GM12878 (cell line): ENCODE measurements around the gene MGA. TPM values are rescaled to one million over a fixed set of nuclear protein-coding genes. Genes with fewer than 3 reads are reported as not detected.

Source experiments
- ATAC-seq: fragments of 200-7000 bp; cut with Tn5 transposase; 3 replicates; pipeline ENCODE4 v1.9.1; 2020; ENCODE audit warnings: mild to moderate bottlenecking, moderate library complexity
- BruUV-seq: library from RNA; stranded (reverse); fragments of 400-500 nt; replicated peaks from 2 replicates; lab custom pipeline; 2021; lab: Mats Ljungman, UMichigan
- CTCF ChIA-PET: fragments of 300-600 bp; sonication (Branson Sonifier 250); formaldehyde crosslinking; extraction: SDS; loops from one replicate; lab custom pipeline; 2021; ENCODE audit warnings: inconsistent platforms; lab: Yijun Ruan, JAX
- POLR2A ChIA-PET: fragments of 350-600 bp; formaldehyde crosslinking; extraction: SDS; loops from one replicate; lab custom pipeline; 2021; ENCODE audit warnings: inconsistent platforms; lab: Charles Lee
- RAD21 ChIA-PET: fragments of 300-600 bp; sonication (Branson Sonifier 250); formaldehyde crosslinking; loops from one replicate; lab custom pipeline; 2023; ENCODE audit warnings: antibody characterized with exemption; ENCODE audit not compliant: unreplicated experiment; lab: Charles Lee
- SMC1A ChIA-PET: fragments of 300-600 bp; sonication (Branson Sonifier 250); formaldehyde crosslinking; loops from one replicate; lab custom pipeline; 2023; ENCODE audit not compliant: unreplicated experiment, uncharacterized antibody; lab: Charles Lee
- DNase-seq: peaks from one replicate; pipeline ENCODE4 v3.0.0-alpha.2; 2011; ENCODE audit warnings: low read depth, low spot score
- FAIRE-seq: peaks from 3 replicates; lab custom pipeline; 2011; peaks lifted over from hg19 to GRCh38; lab: Jason Lieb, UNC
- H2AFZ ChIP-seq: 2 replicates; pipeline ENCODE4 v1.6.0; 2011; ENCODE audit warnings: low read depth, low read length, control low read depth; ENCODE audit not compliant: control insufficient read depth
- H3K27ac ChIP-seq: 2 replicates; pipeline ENCODE4 v1.5.1; 2011; ENCODE audit warnings: control low read depth; ENCODE audit not compliant: control insufficient read depth, insufficient read depth
- H3K27me3 ChIP-seq, 2 experiments: replicated peaks in 1 of 2; 2 replicates each; pipeline versions ENCODE4 v1.6.0 to v1.6.1; 2011; ENCODE audit warnings: low read length in 1 of 2; ENCODE audit not compliant: control insufficient read depth in 2 of 2, insufficient read depth in 2 of 2
- H3K36me3 ChIP-seq, 2 experiments: 2 replicates each; pipeline ENCODE4 v1.5.1; 2011; ENCODE audit warnings: low read length in 1 of 2; ENCODE audit not compliant: control insufficient read depth in 2 of 2, insufficient read depth in 2 of 2
- H3K4me1 ChIP-seq: 2 replicates; pipeline ENCODE4 v1.6.1; 2011; ENCODE audit warnings: mild to moderate bottlenecking, low read length, moderate library complexity, mixed read lengths; ENCODE audit not compliant: control insufficient read depth, insufficient read depth
- H3K4me2 ChIP-seq: 2 replicates; pipeline ENCODE4 v1.6.0; 2011; ENCODE audit warnings: control low read depth; ENCODE audit not compliant: control insufficient read depth, insufficient read depth
- H3K4me3 ChIP-seq: fragments of 200-600 bp; sonication (generic); 2 replicates; pipeline ENCODE4 v1.5.1; 2016
- H3K79me2 ChIP-seq: 2 replicates; pipeline ENCODE4 v1.6.0; 2011; ENCODE audit warnings: low read length; ENCODE audit not compliant: control insufficient read depth, insufficient read depth
- H3K9ac ChIP-seq: 2 replicates; pipeline ENCODE4 v1.8.0; 2011; ENCODE audit warnings: low read length, control low read depth, mixed read lengths; ENCODE audit not compliant: control insufficient read depth, insufficient read depth
- H3K9me3 ChIP-seq: replicated peaks from 3 replicates; pipeline ENCODE4 v1.5.1; 2011; ENCODE audit warnings: mild to moderate bottlenecking, low read length; ENCODE audit not compliant: control insufficient read depth, insufficient read depth
- H4K20me1 ChIP-seq: 2 replicates; pipeline ENCODE4 v1.6.0; 2011; ENCODE audit not compliant: control insufficient read depth, insufficient read depth
- BCL3 ChIP-seq: IDR thresholded peaks from 2 replicates; pipeline ENCODE4 v1.6.1; 2011; ENCODE audit warnings: borderline replicate concordance, low read depth, mild to moderate bottlenecking, moderate library complexity, low read length; ENCODE audit not compliant: insufficient read depth, poor library complexity, severe bottlenecking
- CBX5 ChIP-seq: sonication (generic); IDR thresholded peaks from 2 replicates; pipeline ENCODE4 v1.6.1; 2016; ENCODE audit warnings: low read depth, moderate library complexity, mild to moderate bottlenecking, inconsistent platforms
- CHD1 ChIP-seq: IDR thresholded peaks from 2 replicates; pipeline ENCODE4 v1.6.1; 2012; ENCODE audit warnings: low read depth, low read length, improper control_type of control experiment
- EED ChIP-seq: sonication (generic); IDR thresholded peaks from 2 replicates; pipeline ENCODE4 v1.6.1; 2016; ENCODE audit warnings: antibody characterized with exemption, low read depth
- EGR1 ChIP-seq, 2 experiments: IDR thresholded peaks; 1 replicate in 1 of 2; 2 replicates in 1 of 2; pipeline ENCODE4 v1.6.1; 2011 to 2012; ENCODE audit warnings: low read depth in 2 of 2, low read length in 2 of 2, borderline replicate concordance in 1 of 2, mild to moderate bottlenecking in 1 of 2, moderate library complexity in 1 of 2
- ELK1 ChIP-seq: IDR thresholded peaks from 2 replicates; pipeline ENCODE4 v1.6.1; 2012; ENCODE audit warnings: low read depth, low read length, improper control_type of control experiment
- ETV6 ChIP-seq, 2 experiments: fragments of 450-650 bp in 1 of 2; IDR thresholded peaks in 1 of 2; conservative IDR thresholded peaks in 1 of 2; 2 replicates each; pipeline ENCODE4 v1.6.1; 2014; ENCODE audit warnings: antibody characterized with exemption in 1 of 2, borderline replicate concordance in 1 of 2, low read depth in 1 of 2, mild to moderate bottlenecking in 1 of 2, moderate library complexity in 1 of 2
- EZH2 ChIP-seq: IDR thresholded peaks from 2 replicates; pipeline ENCODE4 v1.6.1; 2012; ENCODE audit warnings: low read depth, mild to moderate bottlenecking, control low read depth, inconsistent platforms, low read length, borderline replicate concordance; ENCODE audit not compliant: control insufficient read depth
- FOS ChIP-seq: IDR thresholded peaks from 3 replicates; pipeline ENCODE4 v1.6.1; 2011; ENCODE audit warnings: borderline replicate concordance; ENCODE audit not compliant: insufficient read length; ENCODE audit errors: extremely low read depth
- IKZF1 ChIP-seq: fragments of 450-650 bp; conservative IDR thresholded peaks from 2 replicates; pipeline ENCODE4 v1.6.1; 2017; ENCODE audit warnings: antibody characterized with exemption, mild to moderate bottlenecking
- JUNB ChIP-seq: IDR thresholded peaks from 2 replicates; pipeline ENCODE4 v1.6.1; 2016; ENCODE audit warnings: antibody characterized with exemption, mild to moderate bottlenecking
- POU2F2 ChIP-seq: IDR thresholded peaks from 3 replicates; pipeline ENCODE4 v1.6.1; 2011; ENCODE audit warnings: low read depth, mild to moderate bottlenecking, low read length, borderline replicate concordance
- WGBS: methylation state at CpG from one replicate; pipeline ENCODE4 v1.1.6; 2016; ENCODE audit warnings: low lambda C conversion rate; ENCODE audit not compliant: insufficient replicate concordance, insufficient coverage; ENCODE audit errors: missing lambda C conversion rate; 5-methylcytosine and 5-hydroxymethylcytosine counted together
- in situ Hi-C: fragments of 300-500 bp; cut with MboI; formaldehyde crosslinking; loops from 9 replicates; pipeline ENCODE4 v1.14.3; 2018; ENCODE audit warnings: mixed read lengths
- intact Hi-C: fragments of 100-400 bp; cut with micrococcal nuclease; formaldehyde crosslinking; loops from one replicate; pipeline ENCODE4 v1.14.2; 2022; ENCODE audit not compliant: unreplicated experiment
- polyA plus RNA-seq, 11 experiments: library from polyadenylated mRNA; depleted of rRNA in 4 of 11; unstranded in 6 of 11; stranded (reverse) in 5 of 11; fragments of >200 nt; fragmentation: Nextera tagmentation in 4 of 11; fragmentation: Illumina TruSeq in 1 of 11; extraction: Ambion mirVana in 4 of 11; extraction: Trizol in 1 of 11; gene quantifications; 1 replicate in 1 of 11; 2 replicates in 10 of 11; pipeline versions ENCODE4 v1.2.1 to v1.2.3, GENCODE V29; 2011 to 2016; ENCODE audit warnings: inconsistent platforms in 2 of 11, missing spikeins in 2 of 11, low read depth in 1 of 11
- total RNA-seq, 4 experiments: library from RNA; depleted of rRNA in 3 of 4; stranded (reverse); fragments of >200 nt in 3 of 4; fragmentation: Illumina TruSeq in 1 of 4; extraction: Trizol in 1 of 4; gene quantifications; 2 replicates each; pipeline versions ENCODE4 v1.2.1 to v1.2.3, GENCODE V29; 2013 to 2021
- TF ChIP-seq, protein P1 (sequence below): fragments of 450-650 bp; IDR thresholded peaks from 2 replicates; pipeline ENCODE4 v1.6.1; 2017; ENCODE audit warnings: low read depth, mild to moderate bottlenecking, moderate library complexity
- TF ChIP-seq, protein P2 (sequence below): fragments of 450-650 bp; formaldehyde crosslinking; IDR thresholded peaks from 2 replicates; pipeline ENCODE4 v1.5.0; 2022; ENCODE audit warnings: mild to moderate bottlenecking, missing genetic modification characterization
- TF ChIP-seq, protein P3 (sequence below): fragments of 450-650 bp; IDR thresholded peaks from 2 replicates; pipeline ENCODE4 v1.6.1; 2016; ENCODE audit warnings: mild to moderate bottlenecking

MGA gene
- total and polyA plus RNA-seq, 10 of the 15 experiments (the other 5 are each of a cell fraction or from before 2014, with no cell fraction given), result 2.6 to 29.6 (median 17.0) TPM

DNA sequence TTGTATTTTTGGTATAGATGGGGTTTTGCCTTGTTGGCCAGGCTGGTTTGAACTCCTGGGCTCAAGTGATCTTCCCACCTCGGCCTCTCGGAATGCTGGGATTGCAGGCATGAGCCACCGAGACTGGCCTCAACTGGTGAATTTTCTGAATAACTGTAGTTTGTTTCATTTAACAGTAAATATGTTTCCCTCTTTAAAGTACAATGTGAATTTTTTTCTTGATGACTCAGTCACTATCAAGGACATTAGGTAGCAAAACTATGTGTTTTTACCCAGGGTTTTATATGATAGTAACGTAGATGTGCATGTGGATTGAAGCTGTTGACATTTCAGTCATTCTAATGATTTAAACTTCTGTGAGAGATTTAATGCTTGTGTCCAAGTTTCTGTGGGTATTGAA lies 73.9 kb downstream of the MGA start:
- Histone ChIP-seq H3K36me3 (peaks cover 4 to 13% of the 10 kb centered on the region in 2 experiments; a peak in 3 of 4 replicates), H3K79me2 (no peaks in the 10 kb centered on the region)
- 99% methylated on average over 4 of the region's 4 CpGs for WGBS
- TF ChIP-seq EED (no peak), EGR1 (IDR thresholded peaks at IDR 0.05; ENCODE audit: borderline replicate concordance in 1 of 2, low read depth in 2 of 2, low read length in 2 of 2) (no peak), CHD1 (no peak), EZH2 (no peak), POU2F2 (no peak), ELK1 (no peak), ETV6 (conservative IDR thresholded peaks at IDR 0.05 in 1 of 2, IDR thresholded peaks at IDR 0.05 in 1 of 2; ENCODE audit: borderline replicate concordance in 1 of 2, low read depth in 1 of 2) (no peak), FOS (no peak), BCL3 (no peak), JUNB (no peak), CBX5 (no peak), IKZF1 (no peak)
- TF ChIP-seq, protein P1, sequence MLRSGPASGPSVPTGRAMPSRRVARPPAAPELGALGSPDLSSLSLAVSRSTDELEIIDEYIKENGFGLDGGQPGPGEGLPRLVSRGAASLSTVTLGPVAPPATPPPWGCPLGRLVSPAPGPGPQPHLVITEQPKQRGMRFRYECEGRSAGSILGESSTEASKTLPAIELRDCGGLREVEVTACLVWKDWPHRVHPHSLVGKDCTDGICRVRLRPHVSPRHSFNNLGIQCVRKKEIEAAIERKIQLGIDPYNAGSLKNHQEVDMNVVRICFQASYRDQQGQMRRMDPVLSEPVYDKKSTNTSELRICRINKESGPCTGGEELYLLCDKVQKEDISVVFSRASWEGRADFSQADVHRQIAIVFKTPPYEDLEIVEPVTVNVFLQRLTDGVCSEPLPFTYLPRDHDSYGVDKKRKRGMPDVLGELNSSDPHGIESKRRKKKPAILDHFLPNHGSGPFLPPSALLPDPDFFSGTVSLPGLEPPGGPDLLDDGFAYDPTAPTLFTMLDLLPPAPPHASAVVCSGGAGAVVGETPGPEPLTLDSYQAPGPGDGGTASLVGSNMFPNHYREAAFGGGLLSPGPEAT, result no peak
- TF ChIP-seq, protein P2, sequence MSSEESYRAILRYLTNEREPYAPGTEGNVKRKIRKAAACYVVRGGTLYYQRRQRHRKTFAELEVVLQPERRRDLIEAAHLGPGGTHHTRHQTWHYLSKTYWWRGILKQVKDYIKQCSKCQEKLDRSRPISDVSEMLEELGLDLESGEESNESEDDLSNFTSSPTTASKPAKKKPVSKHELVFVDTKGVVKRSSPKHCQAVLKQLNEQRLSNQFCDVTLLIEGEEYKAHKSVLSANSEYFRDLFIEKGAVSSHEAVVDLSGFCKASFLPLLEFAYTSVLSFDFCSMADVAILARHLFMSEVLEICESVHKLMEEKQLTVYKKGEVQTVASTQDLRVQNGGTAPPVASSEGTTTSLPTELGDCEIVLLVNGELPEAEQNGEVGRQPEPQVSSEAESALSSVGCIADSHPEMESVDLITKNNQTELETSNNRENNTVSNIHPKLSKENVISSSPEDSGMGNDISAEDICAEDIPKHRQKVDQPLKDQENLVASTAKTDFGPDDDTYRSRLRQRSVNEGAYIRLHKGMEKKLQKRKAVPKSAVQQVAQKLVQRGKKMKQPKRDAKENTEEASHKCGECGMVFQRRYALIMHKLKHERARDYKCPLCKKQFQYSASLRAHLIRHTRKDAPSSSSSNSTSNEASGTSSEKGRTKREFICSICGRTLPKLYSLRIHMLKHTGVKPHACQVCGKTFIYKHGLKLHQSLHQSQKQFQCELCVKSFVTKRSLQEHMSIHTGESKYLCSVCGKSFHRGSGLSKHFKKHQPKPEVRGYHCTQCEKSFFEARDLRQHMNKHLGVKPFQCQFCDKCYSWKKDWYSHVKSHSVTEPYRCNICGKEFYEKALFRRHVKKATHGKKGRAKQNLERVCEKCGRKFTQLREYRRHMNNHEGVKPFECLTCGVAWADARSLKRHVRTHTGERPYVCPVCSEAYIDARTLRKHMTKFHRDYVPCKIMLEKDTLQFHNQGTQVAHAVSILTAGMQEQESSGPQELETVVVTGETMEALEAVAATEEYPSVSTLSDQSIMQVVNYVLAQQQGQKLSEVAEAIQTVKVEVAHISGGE, result no peak
- TF ChIP-seq, protein P3, sequence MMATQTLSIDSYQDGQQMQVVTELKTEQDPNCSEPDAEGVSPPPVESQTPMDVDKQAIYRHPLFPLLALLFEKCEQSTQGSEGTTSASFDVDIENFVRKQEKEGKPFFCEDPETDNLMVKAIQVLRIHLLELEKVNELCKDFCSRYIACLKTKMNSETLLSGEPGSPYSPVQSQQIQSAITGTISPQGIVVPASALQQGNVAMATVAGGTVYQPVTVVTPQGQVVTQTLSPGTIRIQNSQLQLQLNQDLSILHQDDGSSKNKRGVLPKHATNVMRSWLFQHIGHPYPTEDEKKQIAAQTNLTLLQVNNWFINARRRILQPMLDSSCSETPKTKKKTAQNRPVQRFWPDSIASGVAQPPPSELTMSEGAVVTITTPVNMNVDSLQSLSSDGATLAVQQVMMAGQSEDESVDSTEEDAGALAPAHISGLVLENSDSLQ, result no peak

More for the DNA sequence above, 73.9 kb downstream of the MGA start:
- intact Hi-C loops (no loop called here), in situ Hi-C loops (no loop called here)
- Histone ChIP-seq H4K20me1 (no peaks in the 10 kb centered on the region), H3K4me3 (no peak overlapping the region), H3K9me3 (no peaks in the 10 kb centered on the region), H3K27ac (no peak overlapping the region), H3K4me2 (no peak overlapping the region), H3K27me3 (no peaks in the 10 kb centered on the region), H3K4me1 (peaks cover 6% of the 10 kb centered on the region; the same call in 1 of the 2 replicates), H2AFZ (no peak overlapping the region), H3K9ac (no peak overlapping the region)
- ATAC-seq, result no peak
- SMC1A ChIA-PET, result interaction anchor here (1.0 kb wide), 1 partner anchor 10 kb away, joined by 3 read pairs; no protein-coding TSS in a partner anchor
- no TSS peak for BruUV-seq
- CTCF ChIA-PET, result no interaction called here
- no peak for FAIRE-seq
- RAD21 ChIA-PET, result no interaction called here
- no peak for DNase-seq
- POLR2A ChIA-PET, result no interaction called here
